Measurements from ENCODE around the gene USP28.

DNA sequence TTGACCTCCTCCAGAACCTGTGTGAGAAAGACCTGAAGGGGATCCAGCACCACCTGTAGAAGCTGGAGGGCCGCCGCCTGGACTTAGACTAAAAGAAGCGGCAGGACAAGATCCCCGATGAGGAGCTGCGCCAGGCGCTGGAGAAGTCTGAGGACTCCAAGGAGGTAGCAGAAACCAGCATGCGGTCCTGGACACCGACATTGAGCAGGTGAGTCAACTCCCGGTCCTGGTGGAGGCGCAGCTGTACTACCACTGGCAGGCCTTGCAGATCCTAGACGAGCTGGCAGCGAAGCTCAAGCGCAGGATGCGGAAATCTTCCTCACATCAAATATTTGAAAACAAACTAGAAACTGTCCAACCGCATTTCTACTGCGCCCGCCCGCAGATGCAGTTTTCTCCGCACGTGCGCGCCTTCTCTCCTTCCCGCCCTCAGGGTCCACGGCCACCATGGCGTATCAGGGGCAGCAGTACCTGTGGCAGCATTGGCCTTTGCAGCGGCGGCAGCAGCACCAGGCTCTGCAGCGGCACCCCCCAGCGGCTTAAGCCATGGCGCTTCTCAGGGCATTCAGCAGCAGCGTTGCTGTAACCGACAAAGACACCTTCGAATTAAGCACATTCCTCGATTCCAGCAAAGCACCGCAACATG lies 85.6 kb downstream of the USP28 start:
- TF ChIP-seq TAF1 (IDR thresholded peaks at IDR 0.05; ENCODE audit: borderline replicate concordance, low read depth, low read length) (no peak), POLR2AphosphoS5 (IDR thresholded peaks at IDR 0.05; ENCODE audit: low read depth, low read length) (no peak)
